KG1 (cell line): ENCODE results near the gene SERPINE2.

Experiments used
- DNase-seq: peaks from one replicate; lab custom pipeline; 2025; lab: John Stamatoyannopoulos, UW

The SERPINE2 gene

DNA sequence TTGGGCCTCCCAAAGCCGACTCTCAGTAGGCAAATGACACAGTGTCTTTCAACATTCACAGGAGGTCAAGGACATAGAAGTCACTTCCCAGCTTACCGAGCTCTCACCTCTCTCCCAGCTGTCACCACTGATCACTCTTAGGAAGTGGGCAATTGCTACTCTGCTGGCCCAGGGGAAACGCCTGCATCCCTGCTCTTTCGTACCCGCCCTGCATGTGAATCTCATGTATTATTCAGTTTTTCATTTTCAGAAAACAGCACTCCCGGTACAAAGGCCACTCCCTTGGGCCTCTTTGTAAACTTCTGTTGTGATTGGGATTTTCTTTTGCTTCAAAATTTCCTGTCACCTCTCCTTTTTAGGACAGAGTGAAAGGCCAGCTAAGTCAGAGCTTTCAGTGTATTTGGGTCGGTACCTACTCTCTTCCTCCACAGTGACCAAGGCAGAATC lies 66.4 kb downstream of the SERPINE2 start:
- DNase-seq: no peak

DNA sequence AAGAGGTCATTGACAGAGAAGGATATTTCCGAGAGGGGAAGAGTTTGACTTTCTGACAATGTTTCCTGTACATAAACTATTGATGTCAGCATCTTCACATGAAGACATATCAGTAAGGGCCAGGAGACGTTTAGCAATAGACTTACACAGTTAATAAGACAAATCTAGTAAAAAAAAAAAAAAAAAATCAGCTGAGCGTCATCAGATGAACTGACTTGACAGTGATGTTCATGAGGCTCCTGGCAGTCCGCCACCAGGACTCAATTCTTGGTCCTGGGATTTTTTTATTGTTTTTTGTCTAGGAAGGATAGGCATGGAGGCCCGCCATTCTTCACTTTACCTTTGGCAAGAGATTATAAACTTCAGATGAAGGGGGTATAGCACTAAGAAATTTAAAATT lies 67.4 kb downstream of the SERPINE2 start:
- no peak for DNase-seq

DNA sequence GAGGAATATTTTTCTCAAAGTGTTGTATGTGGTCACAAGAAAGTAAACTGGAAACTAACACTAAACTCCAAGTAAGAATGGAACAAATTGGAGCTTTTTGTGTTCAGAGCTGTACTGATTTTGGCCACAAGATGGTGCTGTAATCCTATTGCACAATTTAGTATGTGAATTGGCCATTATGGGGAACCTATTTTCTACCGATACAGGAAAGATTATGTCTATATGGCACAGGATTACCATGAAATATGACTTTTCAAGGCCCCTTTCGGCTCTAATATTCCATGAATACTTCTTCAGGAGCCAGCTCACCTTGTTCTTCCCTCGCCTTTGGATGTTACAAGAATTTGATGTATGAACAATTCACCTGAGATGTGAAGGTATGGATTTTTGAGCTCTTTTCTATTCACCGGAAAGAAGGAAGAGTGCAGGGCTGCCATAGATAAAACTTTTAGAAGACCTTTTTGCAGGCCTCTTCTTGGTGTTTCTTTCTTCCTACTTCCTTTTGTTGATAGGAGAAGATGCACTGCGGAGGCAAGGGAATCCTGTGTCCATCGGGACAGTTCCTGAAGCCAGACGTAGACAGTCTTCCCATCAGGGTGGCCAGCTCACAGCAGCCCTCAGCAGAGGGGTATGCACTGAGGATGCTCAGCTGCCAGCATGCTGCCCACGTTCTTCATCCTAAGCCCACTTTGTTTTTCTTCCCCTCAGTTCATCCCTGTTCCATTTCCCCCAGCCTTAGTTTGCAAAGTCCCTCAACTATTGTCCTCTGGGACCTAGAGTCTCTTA lies 68.5 kb downstream of the SERPINE2 start:
- peak; percentile 46 for DNase-seq

DNA sequence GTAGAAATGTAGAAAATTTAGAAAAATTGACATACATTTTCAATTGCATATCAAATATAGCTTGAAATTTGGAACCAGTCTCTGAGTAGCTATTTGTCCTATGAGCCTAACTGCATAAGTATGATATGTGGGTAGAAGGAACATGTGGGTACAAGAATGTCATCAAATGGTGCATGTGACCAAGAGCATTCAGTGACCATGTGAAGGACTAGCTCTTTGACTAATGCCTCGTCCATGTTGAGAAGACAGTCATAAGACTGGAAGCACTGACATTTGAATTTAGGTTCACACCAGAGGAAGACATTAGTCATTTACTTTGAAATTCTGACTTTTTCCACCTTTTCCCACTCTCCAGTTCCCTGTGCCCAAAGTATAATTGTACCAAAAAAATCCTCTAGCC lies 69.2 kb downstream of the SERPINE2 start:
- no peak for DNase-seq

DNA sequence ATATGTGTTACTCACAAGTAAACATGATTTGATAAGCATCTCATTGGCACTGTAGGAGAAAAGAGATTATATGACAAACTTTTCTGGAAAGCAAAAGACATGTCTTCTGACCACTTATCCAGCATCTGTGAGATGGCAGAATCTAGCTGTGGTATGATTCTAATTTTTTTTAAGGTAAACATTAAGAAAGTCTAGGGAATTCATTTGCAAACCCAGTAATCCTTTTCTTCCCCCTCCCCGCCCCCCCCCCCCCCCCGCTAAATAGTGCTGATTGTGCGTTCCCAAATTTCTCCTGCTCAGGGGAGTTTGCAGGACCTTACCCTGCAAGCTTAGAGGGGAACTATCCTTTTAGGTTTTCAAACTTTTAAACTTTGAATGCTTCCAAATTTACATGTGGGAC lies 69.8 kb downstream of the SERPINE2 start:
- no peak for DNase-seq

DNA sequence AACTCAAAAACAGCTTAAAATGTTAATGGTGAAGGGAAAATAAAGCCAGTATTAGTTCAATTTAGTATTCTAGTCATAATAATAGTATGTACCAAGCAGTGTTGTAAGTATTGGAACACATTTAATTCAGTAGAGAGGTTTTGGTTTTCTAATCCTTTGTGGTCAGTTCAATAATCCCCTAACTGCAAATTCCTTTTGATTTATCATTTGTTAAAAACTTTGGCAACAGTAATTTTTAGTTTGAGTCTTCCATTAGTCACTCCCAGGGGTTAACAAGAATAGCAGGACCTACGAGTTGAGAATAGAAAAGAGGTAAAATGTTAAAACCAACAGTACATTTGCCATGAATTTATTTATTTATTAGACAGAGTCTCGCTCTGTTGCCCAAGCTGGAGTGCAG lies 71.1 kb downstream of the SERPINE2 start:
- no peak for DNase-seq

DNA sequence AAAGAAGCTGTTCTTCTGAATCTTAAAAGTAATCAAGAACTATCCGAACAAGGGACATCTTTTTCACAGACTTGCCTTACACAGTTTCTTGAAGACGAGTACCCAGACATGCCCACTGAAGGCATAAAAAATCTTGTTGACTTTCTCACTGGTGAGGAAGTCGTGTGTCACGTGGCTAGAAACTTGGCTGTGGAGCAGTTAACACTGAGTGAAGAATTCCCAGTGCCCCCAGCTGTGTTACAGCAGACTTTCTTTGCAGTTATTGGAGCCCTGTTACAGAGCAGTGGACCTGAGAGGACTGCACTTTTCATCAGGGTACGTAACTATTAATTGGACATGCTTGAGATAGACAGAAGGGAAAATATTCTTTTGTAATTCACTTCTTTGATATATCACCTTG lies 79.4 kb downstream of the SERPINE2 start:
- DNase-seq: no peak

DNA sequence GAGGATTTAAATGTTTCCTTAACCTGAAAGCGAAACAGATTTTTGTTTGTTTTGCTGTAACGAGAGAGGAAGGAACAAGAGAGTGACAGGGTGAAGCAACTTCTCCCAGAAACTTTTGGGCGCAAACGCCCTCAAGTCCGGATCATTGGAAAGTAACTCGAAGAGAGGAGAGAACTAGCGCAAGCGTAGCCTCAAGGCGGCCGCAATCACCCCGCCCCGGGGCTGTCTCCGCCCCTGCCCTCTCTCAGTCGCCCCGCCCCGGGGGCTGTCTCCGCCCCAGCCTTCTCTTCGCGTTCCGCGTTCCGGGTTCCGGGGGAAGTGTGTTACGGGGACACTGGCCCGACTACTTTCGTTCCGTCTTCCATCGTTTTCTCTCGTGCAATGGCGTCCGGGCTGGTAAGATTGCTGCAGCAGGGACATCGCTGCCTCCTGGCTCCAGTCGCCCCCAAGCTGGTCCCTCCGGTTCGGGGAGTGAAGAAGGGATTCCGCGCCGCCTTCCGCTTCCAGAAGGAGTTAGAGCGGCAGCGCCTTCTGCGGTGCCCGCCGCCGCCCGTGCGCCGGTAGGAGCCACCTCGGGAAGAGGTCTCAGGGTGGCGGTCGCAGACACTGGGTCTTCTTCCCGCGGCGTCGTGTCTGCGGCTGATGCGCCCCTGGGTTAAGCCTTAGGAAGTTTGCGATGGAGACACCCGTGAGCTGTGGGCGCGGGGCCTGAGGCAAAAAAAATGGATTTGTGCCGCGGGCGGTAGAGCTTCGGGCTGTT lies 81.8 kb downstream of the SERPINE2 start, which contains the start of gene MRPL44:
TSS of gene MRPL44 (plus strand) at position 372 of the 760 bp plus-strand sequence. CDS start at position 382, 10 bp downstream.
- DNase-seq: peak; percentile 97

DNA sequence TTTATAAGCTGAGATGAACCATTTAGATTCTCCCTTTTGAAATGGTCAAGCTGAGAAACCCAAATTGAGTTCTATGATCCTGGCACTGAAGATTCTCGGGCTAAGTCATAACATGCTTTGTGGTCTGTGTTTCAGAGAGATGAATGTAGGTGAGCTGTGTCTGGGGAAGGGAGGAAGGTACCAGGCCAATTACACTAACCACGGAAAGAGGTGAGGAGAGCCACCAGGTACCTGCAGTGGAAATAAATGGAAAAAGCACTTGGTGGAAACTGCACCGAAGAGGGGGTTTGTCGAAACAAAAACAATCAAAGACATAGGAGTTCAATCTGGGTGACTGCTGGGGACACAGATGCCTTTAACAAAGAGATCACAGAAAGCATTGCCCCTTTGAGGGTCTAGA lies 82.8 kb downstream of the SERPINE2 start:
- no peak for DNase-seq

DNA sequence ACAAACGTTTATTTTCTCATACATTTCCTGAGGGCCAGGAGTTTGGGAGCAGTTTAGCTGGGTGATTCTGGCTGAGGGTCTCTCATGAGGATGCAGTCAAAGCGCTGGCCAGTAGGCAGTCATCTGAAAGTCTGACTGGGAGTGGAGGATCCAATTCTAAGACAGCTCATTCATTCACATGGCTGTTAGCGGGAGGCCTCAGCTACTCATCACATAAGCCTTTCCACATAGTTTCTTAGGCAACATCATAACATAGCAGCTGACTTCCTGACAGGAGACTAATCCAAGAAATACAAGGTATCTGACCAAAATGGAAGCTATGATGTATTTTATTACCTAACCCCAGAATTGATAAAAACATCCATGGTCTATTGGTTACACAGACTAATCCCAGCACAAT lies 84.7 kb downstream of the SERPINE2 start:
- DNase-seq: no peak

DNA sequence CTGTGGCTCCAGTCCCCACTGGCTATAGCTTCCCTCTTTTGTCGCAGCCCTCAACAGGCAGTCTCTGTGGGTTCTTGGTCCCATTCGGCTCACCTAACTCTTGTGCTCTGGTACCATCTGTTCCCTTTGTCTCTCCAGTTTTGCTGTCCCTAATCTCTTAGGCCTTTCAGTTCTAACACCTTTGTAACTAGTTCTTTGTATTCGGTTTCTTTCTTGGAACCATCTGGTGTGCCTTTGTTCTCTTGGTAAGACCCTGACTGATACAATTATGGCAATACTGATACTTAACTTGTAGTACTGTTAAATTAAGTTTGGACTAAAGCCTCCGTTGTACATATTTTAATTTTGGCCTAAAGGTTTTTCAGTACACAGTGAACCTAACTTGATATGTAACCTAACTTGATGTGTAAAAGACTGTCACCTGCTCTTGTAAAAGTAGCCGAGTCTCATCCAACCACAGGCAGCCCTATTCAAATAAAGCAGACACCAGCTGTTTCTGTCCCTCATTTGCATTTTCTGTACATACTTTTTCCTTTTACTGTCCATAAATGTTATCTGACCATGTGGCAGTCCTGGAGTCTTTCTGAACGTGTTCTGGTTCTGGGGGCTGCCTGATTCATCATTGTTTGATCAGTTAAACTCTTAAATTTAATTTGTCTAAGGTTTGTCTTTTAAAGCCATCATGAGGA lies 86.7 kb downstream of the SERPINE2 start:
- no peak for DNase-seq

DNA sequence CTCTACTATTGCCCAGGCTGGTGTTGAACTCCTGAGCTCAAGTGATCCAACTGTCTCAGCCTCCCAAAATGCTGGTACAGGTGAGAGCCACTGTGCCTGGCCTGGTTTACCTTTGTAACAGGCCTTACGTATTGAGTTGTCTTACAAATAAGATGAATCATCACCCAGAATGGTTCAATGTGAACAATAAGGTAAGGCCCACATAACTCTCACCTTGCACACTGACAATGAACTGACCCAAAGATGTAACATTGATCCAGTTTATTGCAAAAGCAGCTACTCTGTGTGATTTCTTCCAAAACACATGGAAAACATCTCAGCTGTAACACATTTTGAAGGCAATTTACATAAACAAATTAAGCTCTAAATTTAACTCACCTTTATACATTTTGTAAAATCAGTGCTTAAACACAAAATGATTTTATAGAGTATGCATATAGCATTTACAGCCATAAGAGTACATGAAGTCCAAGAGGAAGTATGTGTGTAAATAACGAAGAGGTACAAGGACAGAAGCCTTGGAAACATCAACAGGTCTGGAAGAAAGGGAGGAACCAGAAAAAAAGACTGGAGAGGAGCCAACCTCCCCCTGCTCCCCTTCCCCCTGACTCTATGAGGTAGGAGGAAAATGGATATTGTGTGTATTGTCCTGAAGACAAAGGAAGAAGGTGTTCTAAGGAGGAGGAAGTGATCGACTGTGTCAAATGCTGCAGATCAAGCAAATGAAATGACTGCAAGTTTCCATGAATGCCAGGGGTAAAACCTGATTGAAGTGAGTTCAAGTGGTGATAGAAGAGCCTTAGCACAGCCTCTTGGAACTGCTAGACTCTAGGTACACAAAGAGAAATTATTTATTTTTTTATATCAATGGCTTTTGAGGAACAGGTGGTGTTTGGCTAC lies 88.4 kb downstream of the SERPINE2 start:
- no peak for DNase-seq

DNA sequence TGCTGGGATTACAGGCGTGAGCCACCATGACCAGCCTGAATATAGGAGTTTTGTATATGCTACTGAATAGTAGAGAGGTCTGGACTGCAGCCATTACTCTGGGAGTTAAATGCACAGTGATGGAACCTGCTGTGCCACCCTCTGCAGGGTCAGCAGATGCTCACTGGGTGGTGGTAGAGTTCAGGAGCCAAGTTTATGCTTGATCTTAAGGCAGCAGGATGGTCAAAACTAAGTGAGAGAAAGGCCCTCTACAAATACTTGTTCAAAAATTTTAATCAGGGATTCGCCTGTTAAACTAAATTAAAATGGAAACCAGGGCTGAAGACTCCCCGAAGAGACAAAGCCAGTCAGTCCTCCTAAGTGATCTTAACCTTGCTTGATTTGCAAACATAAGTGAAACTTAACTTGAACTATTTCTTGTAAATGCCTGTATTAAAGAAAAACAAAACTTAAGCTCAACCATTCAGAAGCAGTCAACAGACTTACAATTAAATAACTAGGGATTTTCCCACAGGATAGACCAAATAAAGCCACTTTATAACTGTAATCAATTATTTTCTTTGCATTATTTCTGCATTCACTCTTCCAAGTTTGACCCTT lies 89.7 kb downstream of the SERPINE2 start:
- DNase-seq: no peak

DNA sequence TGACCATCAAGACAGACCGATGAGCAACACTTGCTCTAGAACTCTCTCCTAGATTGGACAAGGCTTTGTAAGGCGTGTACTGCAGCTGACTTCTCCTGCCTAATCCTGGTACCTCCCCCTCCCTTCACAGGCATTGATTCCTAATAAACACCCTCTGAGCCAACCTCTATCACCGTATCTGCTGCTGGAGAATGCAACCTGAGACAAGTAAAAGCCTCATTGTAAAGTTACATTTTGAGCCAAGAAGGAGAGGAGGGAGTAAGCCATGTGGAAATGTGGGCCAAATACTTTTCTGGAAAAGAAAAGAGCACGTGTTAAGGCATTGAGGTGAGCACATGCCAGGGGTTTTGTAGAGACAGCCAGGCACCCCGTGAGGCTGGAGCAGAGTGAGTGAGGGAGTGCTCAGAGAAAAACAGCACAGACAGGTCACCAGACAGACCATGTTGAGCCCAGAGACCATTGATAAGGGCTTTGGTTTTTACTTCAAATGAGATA lies 91.3 kb downstream of the SERPINE2 start:
- DNase-seq: no peak

DNA sequence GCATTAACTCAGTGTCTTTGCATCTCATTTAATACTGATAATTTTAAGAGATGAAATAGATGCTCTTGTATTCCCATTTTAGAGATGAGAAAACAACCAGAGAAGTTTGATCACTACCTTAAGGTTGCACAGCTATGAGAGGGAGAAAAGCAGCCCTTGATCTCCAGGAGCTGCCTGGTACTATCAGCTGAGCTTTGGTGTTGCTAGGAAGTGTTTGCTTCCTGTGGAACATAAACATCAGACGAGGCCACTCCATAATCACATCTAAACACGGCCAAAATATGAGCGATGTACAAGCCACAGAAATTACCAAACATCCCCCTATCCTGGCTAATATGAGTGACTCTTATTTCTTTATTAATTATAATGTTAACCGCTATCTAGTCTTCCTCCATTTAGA lies 93.3 kb downstream of the SERPINE2 start:
- no peak for DNase-seq

DNA sequence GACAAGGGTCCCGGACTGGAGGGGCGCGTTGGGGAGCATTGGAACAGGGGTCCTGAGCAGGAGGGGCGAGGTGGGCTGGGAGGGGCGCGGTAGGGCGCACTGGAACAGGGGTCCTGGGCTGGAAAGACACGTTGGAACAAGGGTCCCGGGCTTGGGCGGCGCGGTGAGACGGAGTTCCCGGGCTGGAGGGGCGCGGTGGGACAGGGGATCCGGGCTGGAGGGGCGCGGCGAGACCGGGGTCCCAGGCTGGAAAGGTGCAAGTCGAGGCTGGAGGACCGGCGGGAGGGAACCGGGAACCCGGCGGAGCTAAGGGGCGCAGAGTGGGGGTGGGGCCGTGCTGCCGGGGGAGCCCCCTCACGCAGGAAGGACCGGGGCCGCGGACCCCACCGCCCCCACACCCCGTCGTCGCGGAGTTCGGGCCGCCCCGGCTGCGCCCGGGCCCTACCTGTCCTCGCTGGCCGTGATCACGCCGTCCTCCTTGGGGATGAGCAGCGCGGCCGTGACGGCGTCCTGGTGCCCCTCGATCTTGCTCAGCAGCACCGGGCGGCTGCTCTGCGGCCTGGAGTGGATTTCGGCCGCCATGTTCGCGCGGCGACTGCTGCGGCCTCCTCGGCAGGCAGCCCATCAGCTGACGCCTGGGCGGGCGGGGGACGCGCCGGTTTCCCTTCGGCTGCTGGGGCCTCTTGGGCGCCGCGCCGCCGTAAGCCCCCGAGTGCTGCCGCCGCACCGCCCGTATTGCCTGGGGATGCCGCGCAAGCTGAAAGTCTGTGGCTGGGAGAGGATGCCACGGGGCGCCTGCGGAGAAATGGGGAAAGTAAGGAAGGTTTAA lies 94.2 kb downstream of the SERPINE2 start, which contains the start of gene WDFY1:
TSS of gene WDFY1 (minus strand) at position 633 of the 829 bp plus-strand sequence. CDS start at position 582, 51 bp downstream.
- peak; percentile 59 for DNase-seq

DNA sequence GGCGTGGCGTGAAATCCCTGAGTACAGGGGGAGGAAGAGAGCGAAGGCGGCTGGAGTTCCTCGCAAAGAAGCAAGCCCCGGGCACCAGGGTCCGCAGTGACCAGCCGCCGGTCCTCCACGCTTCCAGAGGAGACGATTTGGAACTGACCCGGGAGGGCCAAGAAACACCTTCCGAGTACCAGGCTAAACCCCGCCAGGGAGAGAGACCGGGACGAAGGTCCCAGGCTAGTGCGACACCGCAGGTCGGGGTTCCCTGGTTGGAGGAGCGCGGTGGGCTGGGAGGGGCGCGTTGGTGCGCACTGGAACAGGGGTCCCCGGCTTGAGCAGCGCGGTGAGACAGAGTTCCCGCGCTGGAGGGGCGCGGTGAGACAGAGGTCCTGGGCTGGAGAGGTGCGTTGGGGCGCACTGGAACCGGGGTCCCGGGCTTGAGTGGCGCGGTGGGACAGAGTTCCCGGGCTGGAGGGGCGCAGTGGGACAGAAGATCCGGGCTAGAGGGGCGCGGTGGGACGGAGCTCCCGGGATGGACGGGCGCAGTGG lies 94.9 kb downstream of the SERPINE2 start:
- DNase-seq: no peak

DNA sequence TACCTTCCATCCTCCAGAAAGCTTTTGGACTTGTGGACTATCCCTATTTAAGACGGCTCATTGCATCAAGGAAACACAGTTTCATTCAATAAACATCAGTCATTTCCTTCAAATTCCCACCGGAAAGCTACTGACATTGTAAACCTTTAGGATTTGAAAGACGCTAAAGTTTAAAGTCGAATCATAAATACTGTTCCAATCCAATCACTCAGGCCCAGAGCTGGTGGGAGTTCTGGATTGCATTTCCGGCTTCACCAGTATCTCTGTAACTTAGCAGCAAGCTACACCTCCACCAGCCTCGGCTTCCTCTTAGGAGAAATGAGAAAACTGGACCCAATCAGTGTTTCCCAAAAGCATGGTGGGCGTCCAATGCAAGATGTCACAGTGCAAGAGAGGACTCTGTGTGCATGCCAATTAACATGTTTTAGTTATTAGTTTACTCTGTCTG lies 95.5 kb downstream of the SERPINE2 start:
- DNase-seq: no peak

DNA sequence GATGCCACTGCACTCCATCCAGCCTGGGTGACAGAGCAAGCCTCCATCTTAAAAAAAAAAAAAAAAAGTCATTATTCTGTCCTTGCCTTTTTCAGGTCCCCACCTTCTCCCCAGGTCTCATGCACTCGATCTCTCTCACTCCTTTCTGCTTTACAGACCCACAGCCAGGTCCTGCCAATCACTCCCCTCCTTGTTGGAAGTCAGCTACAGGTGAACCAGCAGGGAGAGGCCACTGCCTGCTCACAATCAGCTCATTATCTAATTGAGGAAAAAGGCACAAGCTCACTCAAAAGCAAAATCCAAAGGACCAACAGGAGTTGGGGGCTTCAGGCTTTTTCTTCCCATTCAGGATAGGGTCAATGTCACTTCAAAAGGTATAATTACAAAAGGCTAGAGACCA lies 96.0 kb downstream of the SERPINE2 start:
- DNase-seq: no peak
